Cerebellar cortex (tissue), 1 donor: Measurements from ENCODE around the gene ABCC8.
"Not testable (repeated sequence)": the region's sequence is repeated elsewhere in the genome, so short reads cannot be mapped to it uniquely, and the experiment has no call there.

Experiments
- DNase-seq: peaks from one replicate; pipeline ENCODE4 v3.0.0-alpha.2; 2015; ENCODE audit warnings: low spot score

ABCC8 gene

DNA sequence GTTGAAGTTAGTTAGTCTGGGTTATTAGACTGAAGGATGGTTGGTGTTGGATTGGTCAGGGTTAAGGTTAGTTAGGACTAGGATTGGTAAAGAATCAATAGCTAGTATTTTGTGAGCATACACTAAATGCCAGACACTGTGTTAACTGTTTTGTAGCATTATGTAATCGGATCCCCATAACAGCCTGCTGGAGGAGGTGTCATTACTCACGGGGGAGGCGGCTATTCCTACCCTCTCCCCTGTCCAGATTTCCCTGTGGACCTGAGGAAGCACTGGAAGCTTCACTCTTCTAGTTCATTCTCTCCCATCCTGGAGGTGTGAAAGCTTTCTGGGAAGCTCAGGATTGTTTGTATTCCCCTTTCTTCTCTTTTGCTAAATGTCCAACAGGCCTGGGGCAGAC is 47.7 kb downstream of the ABCC8 start:
- DNase-seq = no peak

- DNase-seq = no peak
Measured at GRCh38 chr11:17428261-17428660, 48.4 kb downstream of the ABCC8 start.

DNA sequence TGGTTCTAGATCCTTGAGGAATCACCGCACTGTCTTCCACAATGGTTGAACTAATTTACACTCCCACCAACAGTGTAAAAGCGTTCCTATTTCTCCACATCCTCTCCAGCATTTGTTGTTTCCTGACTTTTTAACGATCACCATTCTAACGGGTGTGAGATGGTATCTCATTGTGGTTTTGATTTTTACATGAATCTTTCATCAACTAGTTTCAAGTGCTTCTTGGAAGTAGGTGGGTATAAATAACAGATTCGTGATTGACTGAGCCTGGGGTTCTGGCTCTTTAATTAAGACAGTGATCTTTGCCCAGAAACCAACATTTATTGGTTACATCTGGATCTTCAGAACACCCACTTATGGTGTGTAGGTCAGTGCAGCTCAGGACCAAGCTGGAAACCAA is 50.4 kb downstream of the ABCC8 start:
- not testable (repeated sequence) for DNase-seq

DNA sequence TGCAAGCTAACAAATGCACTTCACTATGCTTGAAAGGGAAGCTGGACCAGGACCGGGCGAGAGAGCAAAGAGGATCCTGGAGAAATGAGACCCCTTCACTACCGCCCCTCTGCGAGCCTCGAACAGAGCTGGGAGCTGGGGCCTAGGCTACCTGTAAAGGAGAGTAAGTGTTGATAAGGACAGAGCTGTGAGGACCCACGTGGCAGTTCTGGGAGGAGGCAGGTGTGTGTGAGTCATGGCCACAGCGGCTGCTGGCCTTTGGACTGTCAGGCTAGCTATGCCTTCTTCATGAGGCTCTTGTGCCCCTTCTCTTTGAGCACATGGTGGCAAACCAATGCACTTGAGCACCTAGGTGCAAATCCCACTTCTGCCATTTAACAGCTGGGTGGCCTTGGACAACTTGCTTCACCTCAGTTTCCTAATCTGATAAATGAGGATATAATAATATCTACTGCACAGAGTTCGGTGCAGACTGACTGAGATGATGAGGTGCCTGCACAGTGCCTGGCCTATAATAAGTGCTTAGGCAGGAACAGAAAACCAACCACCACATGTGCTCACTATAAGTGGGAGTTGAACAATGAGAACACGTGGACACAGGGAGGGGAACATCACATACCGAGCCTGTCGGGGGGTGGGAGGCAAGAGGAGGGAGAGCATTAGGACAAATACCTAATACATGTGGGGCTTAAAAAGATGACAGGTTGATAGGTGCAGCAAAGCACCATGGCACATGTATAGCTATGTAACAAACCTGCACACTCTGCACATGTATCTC is 52.9 kb downstream of the ABCC8 start:
- DNase-seq = no peak

DNA sequence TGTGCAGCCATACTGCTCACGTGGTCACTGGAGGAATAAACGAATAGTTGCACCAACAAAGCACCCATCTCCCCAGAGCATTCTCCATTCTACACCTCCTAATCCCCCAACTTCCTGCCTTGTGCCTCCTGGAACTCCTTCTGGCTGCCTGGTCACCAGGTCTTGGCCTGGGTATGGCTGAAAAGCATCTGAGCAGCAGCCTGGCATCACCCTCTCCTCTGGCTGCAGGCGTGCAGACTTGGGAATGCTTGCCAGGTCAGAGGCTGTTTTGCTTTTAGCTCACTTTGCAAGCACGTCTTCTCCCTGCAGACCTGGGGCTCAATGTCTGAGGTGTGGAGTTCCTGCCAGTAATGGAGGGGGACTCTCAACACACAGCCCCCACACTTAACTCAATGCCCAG is 54.9 kb downstream of the ABCC8 start:
- DNase-seq = peak; percentile 63

DNA sequence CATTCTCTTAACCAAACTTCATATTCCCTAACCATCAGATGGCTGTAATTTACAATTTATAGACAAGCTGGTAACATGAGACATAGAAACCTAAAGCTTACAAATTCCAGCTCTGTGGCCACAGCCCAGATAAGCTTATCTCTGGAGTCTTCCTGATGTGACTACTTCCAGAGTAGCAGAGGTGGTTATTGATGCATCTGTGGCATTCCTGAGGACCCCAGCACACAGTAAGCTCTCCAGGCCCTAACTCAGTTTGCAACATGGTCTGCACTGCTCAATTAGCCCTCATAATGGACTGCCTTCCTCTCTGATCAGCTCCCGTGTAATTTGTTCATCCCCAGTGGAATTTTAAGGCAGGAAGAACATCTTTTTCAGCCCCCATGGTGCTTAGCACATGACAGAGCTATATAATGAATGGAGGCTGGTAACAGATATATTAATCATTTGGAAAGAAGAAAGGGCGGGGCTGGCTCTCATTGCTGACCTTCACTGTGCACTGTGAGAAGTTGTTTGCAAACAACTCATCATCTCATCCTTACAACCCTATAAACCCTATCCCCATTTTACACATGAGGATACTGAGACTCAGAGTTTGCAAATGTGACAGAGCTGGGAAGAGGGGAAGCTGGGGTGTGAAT is 58.1 kb downstream of the ABCC8 start:
- no peak for DNase-seq

DNA sequence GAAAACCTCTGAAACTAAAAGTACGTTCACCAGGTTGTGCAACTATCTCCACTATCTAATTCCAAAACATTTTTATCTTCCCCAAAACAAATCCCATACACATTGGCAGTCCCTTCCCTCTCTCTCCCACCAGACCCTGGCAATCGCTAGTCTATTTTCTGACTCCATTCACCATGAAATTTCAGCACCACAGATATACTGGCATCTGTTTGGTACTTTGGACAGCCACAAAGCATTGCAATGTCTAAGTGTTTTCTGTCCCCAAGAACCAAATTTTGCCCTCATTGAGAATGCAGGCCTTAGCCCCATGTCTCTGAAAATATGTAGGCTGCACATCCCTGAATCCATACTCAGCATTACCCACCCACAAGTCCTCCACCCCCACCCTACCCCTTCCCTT is 60.2 kb downstream of the ABCC8 start:
- no peak for DNase-seq

DNA sequence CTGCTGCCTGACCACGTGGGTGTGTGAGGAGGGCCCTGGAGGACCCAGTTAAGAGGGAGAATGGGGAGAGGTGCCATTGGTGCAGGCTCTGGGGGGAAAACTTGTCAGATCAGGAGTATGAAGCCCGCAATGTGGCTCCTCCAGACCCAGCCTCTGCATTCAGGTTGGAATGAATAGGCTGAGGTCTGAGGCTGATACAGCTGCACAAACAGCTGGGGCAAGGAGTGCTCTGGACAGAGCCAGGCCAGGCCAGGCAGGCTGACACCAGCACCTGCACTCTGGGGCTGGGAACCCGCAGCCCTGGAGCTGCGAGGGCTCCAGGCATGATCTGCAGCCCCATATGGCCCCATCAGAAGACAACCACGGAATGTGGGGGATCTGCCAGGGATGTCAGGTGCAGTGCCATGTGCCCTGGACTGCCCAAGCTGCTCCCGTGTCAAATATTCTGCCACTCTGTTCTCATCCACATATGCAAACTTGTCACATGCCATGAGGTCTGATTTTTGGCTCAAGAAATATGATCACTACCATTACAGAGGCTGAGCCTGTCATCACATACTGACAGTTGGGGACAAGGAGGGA is 61.0 kb downstream of the ABCC8 start:
- peak; percentile 92 for DNase-seq

DNA sequence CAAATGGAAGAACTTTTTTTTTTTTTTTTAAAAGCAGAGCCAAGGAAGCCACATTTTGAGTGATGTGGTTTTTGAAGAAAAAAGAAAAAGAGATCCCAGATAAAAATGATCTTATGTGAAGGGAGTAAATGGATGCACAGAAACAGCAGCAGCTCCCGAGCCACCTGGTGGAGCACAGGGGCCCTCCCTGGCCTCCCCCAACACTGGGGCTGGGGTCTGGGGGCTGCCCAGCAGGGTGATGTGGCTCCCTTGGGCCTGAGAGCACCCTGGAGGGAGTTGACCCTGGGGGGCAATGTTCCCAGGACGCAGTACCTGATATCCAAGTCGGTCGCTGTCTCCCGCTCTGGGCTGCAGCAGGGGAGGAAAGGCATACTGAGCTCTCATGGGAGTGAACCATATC is 61.7 kb downstream of the ABCC8 start:
- DNase-seq = no peak

GRCh38 chr11:17414317-17414737 is 62.3 kb downstream of the ABCC8 start:
- no peak for DNase-seq

GRCh38 chr11:17413414-17414316 is 63.0 kb downstream of the ABCC8 start:
- DNase-seq = no peak

DNA sequence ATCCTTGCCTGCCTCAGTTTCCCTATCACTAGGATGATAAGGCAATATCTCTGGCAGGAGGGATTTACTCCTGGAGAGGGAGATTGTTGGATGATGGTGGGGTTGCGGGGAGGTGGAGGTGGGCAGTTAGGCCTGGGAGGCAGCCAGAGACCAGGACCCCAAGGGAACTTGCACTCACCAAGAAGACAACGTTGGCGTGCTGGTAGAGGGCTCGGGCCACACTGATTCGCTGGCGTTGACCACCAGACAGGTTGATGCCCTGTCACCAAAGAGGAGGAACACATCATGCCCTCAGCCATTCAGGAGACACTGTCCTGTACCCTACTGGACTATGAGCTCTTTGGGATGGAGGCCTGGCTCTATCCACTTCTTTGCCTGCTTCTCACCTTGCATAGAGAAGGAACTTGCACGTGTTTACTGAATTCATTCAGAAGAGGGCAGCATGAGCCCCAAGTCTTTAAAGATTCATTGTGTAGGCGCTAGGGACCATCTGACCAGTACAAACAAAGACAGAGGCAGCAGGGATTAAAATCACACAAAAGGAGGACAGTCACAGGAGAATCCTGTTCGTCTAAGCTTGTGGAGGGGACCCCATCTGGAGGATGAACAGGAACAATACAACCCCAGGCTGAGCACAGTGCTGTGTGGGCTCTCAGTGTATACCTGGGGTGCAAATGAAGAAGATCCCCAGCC is 64.0 kb downstream of the ABCC8 start:
- peak; percentile 25 for DNase-seq

GRCh38 chr11:17411418-17411817 is 65.2 kb downstream of the ABCC8 start:
- DNase-seq = no peak

GRCh38 chr11:17410606-17411379 is 65.9 kb downstream of the ABCC8 start:
- DNase-seq = no peak

DNA sequence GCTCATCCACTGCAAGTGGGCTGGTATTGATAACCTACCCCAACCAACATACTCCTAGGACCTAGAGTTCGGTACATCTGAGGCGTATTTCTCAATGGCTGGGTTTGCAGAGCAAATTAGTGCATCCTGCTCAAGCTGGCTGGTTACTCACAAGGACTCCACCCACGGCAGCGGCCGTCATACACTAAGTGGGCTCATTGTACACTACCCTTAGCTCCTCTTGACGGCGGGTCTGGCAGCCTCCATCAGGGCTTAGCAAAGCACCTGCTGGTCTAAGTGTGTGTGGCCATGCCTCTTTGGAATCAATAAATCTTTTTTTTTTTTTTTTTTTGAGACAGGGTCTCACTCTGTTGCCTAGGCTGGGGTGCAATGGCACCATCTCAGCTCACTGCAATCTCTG is 68.0 kb downstream of the ABCC8 start:
- DNase-seq = no peak

- DNase-seq = no peak
Measured at GRCh38 chr11:17408026-17408425, 68.6 kb downstream of the ABCC8 start.

- DNase-seq = no peak
Measured at GRCh38 chr11:17407575-17407974, 69.1 kb downstream of the ABCC8 start.

- DNase-seq = no peak
Measured at GRCh38 chr11:17406818-17407149, 69.9 kb downstream of the ABCC8 start.

GRCh38 chr11:17406082-17406817 is 70.4 kb downstream of the ABCC8 start:
- DNase-seq = no peak

DNA sequence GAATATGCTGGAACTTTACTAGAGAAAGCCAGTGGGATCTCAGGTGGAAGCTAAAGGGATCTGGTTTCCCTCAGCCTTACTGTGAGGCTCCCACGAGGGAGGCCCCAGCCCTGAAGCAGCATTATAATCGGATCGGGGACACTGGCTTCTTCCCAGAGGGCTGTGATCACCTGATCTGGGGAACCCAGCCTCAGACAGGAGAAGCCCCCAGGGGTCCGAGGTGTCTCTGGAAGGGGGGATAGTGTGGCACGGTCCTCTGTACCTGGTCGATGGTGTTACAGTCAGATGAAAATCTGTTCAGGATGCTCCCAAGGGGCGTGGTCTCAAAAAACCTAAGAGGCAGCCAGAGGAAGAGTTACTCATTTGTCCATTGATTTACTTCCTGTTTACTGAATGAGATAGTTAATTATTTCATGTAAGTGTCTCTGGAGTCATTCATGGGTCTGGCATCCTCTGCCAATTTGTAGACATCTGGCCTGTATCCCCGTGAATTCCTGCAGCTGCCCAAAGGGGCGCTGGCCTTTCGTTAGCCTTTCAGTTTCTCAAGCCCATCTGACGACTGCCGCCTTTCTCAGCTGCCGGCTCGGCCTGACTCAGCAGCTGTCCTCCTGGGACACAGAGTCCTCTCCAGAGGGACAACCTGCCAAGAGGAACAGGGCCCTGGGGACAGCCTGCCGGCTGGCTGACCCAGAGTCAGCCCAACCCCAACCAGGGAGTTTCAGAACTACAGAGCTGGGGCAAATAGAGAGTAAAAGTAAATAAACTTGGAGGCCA is 71.2 kb downstream of the ABCC8 start:
- DNase-seq = no peak
